K562 (cell line): ENCODE measurements around the gene CHMP2A. TPM values are rescaled to one million over a fixed set of nuclear protein-coding genes. Genes with fewer than 3 reads are reported as not detected.

ENCODE experiments used
- KDM1A ChIP-seq, 2 experiments: fragments of 450-650 bp; IDR thresholded peaks; 2 replicates each; pipeline ENCODE4 v1.6.1; 2016; ENCODE audit warnings: mild to moderate bottlenecking in 2 of 2
- NCOA6 ChIP-seq: fragments of 450-650 bp; IDR thresholded peaks from 2 replicates; pipeline ENCODE4 v1.6.1; 2017; ENCODE audit warnings: mild to moderate bottlenecking
- POLR2B ChIP-seq: fragments of 450-650 bp; IDR thresholded peaks from 2 replicates; pipeline ENCODE4 v1.6.1; 2018; ENCODE audit warnings: low read depth; ENCODE audit not compliant: partially characterized antibody
- PTTG1 ChIP-seq: fragments of 450-650 bp; IDR thresholded peaks from 2 replicates; pipeline ENCODE4 v1.6.1; 2016; ENCODE audit warnings: low read depth, mild to moderate bottlenecking, missing genetic modification characterization, missing compliant biosample characterization
- RBM17 ChIP-seq: fragments of 200-400 bp; formaldehyde crosslinking; IDR thresholded peaks from 2 replicates; pipeline ENCODE4 v1.6.1; 2017; ENCODE audit warnings: low read depth, mild to moderate bottlenecking, low read length, borderline replicate concordance
- SMARCE1 ChIP-seq: fragments of 450-650 bp; IDR thresholded peaks from 2 replicates; pipeline ENCODE4 v1.7.1; 2016; ENCODE audit warnings: mild to moderate bottlenecking
- YY1 ChIP-seq, 3 experiments: IDR thresholded peaks; 2 replicates each; pipeline ENCODE4 v1.6.1; 2011; ENCODE audit warnings: low read length in 2 of 3, mild to moderate bottlenecking in 2 of 3, moderate library complexity in 2 of 3, borderline replicate concordance in 1 of 3, control low read depth in 1 of 3, low read depth in 1 of 3; ENCODE audit not compliant: insufficient read depth in 3 of 3, insufficient replicate concordance in 2 of 3, control insufficient read depth in 1 of 3, insufficient read length in 1 of 3; ENCODE audit errors: extremely low read depth in 1 of 3
- ZNF232 ChIP-seq: sonication (generic); formaldehyde crosslinking; IDR thresholded peaks from 2 replicates; pipeline ENCODE4 v1.8.0; 2022; ENCODE audit warnings: mild to moderate bottlenecking, missing genetic modification reagents
- polyA plus RNA-seq, 8 experiments: library from polyadenylated mRNA; depleted of rRNA in 4 of 8; stranded (reverse) in 5 of 8; unstranded in 3 of 8; fragments of >200 nt; fragmentation: Nextera tagmentation in 2 of 8; fragmentation: Illumina TruSeq in 1 of 8; extraction: Ambion mirVana in 2 of 8; extraction: Trizol in 1 of 8; gene quantifications; 2 replicates each; pipeline versions ENCODE4 v1.2.1 to v1.2.3, GENCODE V29; 2011 to 2014; ENCODE audit warnings: inconsistent platforms in 1 of 8, missing spikeins in 1 of 8
- total RNA-seq, 7 experiments: library from RNA; depleted of rRNA in 6 of 7; stranded (reverse); fragments of >200 nt in 6 of 7; fragmentation: Illumina TruSeq in 2 of 7; extraction: Trizol in 2 of 7; gene quantifications; 2 replicates each; pipeline versions ENCODE4 v1.2.1 to v1.2.3, GENCODE V29; 2011 to 2021; ENCODE audit warnings: low replicate concordance in 1 of 7
- TF ChIP-seq, protein P1 (sequence below): fragments of 450-650 bp; IDR thresholded peaks from 2 replicates; pipeline ENCODE4 v1.6.1; 2016
- TF ChIP-seq, protein P2 (sequence below), 2 experiments: fragments of 450-650 bp; IDR thresholded peaks; 2 replicates each; pipeline ENCODE4 v1.6.1; 2018; ENCODE audit warnings: mild to moderate bottlenecking in 2 of 2, low read depth in 1 of 2; ENCODE audit not compliant: partially characterized antibody in 2 of 2
- TF ChIP-seq, protein P3 (sequence below): fragments of 200-800 bp; sonication (Bioruptor generic); IDR thresholded peaks from 2 replicates; pipeline ENCODE4 v1.6.1; 2017; ENCODE audit warnings: missing genetic modification characterization, missing compliant biosample characterization
- TF ChIP-seq, protein P4 (sequence below), 2 experiments: fragments of 450-650 bp in 1 of 2; sonication (generic) in 1 of 2; formaldehyde crosslinking in 1 of 2; IDR thresholded peaks in 1 of 2; conservative IDR thresholded peaks in 1 of 2; 2 replicates each; pipeline versions ENCODE4 v1.6.1 to v1.8.1; 2016 to 2023; ENCODE audit warnings: mild to moderate bottlenecking in 2 of 2, moderate library complexity in 2 of 2, inconsistent platforms in 1 of 2, missing genetic modification reagents in 1 of 2
- TF ChIP-seq, protein P5 (sequence below): fragments of 250-450 bp; sonication (Bioruptor Pico); IDR thresholded peaks from 2 replicates; pipeline ENCODE4 v1.5.0; 2022; ENCODE audit warnings: mild to moderate bottlenecking

CHMP2A gene
- total and polyA plus RNA-seq, 9 of the 15 experiments (the other 6 are each of a cell fraction or from before 2014, with no cell fraction given): 57.6 to 159 (median 87.2) TPM

DNA sequence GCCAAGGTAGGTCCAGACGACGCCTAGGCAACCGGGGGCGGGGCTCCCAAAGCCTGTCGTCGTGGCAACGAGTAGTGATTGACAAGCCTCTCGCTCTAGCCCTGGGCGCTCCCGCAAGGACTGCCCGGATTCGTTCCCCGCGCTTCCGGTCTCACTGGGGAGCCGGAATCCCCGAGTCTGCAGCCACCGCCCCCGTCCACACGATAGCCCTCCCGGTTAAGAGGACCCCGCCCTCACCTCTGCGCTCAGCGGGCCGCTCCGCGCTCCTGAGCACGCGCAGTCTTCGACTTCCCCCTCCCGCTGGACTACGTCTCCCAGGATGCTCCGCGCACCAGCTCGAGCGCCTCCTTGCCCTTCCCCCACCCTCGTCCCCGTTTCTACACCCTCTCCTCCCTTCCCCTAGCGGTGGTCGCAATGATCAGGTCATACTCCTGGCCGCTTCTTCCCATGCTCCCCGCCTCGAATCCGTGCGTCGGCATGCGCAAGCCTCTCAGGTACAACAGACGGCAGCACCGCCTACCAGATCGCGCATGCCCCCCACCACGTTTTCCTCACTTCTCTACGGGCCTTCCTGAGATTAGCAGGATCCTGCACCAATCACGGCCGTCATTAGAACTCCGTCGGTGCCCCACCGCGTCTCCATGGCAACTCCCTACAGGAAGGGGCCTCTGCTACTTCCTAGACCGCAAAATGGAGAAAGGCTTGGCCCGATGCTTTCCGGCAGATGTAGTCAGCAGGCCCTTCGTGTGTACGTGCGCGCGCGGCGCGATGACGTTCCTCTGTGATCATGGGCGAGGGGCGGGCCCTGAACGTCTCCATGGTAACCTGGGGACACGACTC lies 18.1 kb upstream of the CHMP2A start, which contains the start of gene MZF1 (continued):
- TF ChIP-seq, protein P1, sequence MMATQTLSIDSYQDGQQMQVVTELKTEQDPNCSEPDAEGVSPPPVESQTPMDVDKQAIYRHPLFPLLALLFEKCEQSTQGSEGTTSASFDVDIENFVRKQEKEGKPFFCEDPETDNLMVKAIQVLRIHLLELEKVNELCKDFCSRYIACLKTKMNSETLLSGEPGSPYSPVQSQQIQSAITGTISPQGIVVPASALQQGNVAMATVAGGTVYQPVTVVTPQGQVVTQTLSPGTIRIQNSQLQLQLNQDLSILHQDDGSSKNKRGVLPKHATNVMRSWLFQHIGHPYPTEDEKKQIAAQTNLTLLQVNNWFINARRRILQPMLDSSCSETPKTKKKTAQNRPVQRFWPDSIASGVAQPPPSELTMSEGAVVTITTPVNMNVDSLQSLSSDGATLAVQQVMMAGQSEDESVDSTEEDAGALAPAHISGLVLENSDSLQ: peak; percentile 99
- TF ChIP-seq ZNF232 (CRISPR knock-in tag) (no peak), RBM17 (no peak), KDM1A (IDR thresholded peaks at IDR 0.05) (no peak), NCOA6 (no peak), SMARCE1 (no peak), PTTG1 (tag) (no peak), YY1 (IDR thresholded peaks at IDR 0.05; ENCODE audit: borderline replicate concordance in 1 of 3, control insufficient read depth in 1 of 3, extremely low read depth in 1 of 3, insufficient read depth in 3 of 3, insufficient read length in 1 of 3, insufficient replicate concordance in 2 of 3, low read depth in 1 of 3, low read length in 2 of 3) (peak in 2 of 3 experiments; percentile 38 to 69), POLR2B (peak; percentile 78)
- TF ChIP-seq, protein P2, sequence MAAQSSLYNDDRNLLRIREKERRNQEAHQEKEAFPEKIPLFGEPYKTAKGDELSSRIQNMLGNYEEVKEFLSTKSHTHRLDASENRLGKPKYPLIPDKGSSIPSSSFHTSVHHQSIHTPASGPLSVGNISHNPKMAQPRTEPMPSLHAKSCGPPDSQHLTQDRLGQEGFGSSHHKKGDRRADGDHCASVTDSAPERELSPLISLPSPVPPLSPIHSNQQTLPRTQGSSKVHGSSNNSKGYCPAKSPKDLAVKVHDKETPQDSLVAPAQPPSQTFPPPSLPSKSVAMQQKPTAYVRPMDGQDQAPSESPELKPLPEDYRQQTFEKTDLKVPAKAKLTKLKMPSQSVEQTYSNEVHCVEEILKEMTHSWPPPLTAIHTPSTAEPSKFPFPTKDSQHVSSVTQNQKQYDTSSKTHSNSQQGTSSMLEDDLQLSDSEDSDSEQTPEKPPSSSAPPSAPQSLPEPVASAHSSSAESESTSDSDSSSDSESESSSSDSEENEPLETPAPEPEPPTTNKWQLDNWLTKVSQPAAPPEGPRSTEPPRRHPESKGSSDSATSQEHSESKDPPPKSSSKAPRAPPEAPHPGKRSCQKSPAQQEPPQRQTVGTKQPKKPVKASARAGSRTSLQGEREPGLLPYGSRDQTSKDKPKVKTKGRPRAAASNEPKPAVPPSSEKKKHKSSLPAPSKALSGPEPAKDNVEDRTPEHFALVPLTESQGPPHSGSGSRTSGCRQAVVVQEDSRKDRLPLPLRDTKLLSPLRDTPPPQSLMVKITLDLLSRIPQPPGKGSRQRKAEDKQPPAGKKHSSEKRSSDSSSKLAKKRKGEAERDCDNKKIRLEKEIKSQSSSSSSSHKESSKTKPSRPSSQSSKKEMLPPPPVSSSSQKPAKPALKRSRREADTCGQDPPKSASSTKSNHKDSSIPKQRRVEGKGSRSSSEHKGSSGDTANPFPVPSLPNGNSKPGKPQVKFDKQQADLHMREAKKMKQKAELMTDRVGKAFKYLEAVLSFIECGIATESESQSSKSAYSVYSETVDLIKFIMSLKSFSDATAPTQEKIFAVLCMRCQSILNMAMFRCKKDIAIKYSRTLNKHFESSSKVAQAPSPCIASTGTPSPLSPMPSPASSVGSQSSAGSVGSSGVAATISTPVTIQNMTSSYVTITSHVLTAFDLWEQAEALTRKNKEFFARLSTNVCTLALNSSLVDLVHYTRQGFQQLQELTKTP (IDR thresholded peaks at IDR 0.05; ENCODE audit: low read depth in 1 of 2, partially characterized antibody in 2 of 2): peak; percentile 34 to 90
- TF ChIP-seq, protein P3, sequence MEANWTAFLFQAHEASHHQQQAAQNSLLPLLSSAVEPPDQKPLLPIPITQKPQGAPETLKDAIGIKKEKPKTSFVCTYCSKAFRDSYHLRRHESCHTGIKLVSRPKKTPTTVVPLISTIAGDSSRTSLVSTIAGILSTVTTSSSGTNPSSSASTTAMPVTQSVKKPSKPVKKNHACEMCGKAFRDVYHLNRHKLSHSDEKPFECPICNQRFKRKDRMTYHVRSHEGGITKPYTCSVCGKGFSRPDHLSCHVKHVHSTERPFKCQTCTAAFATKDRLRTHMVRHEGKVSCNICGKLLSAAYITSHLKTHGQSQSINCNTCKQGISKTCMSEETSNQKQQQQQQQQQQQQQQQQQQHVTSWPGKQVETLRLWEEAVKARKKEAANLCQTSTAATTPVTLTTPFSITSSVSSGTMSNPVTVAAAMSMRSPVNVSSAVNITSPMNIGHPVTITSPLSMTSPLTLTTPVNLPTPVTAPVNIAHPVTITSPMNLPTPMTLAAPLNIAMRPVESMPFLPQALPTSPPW (CRISPR knock-in tag): peak; percentile 54
- TF ChIP-seq, protein P4, sequence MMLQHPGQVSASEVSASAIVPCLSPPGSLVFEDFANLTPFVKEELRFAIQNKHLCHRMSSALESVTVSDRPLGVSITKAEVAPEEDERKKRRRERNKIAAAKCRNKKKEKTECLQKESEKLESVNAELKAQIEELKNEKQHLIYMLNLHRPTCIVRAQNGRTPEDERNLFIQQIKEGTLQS (IDR thresholded peaks at IDR 0.05): peak; percentile 83
- TF ChIP-seq, protein P4 (CRISPR knock-in tag; conservative IDR thresholded peaks at IDR 0.05): 0 out of 2 replicates have a peak, but pooled peaks have one; percentile 31
- TF ChIP-seq, protein P5, sequence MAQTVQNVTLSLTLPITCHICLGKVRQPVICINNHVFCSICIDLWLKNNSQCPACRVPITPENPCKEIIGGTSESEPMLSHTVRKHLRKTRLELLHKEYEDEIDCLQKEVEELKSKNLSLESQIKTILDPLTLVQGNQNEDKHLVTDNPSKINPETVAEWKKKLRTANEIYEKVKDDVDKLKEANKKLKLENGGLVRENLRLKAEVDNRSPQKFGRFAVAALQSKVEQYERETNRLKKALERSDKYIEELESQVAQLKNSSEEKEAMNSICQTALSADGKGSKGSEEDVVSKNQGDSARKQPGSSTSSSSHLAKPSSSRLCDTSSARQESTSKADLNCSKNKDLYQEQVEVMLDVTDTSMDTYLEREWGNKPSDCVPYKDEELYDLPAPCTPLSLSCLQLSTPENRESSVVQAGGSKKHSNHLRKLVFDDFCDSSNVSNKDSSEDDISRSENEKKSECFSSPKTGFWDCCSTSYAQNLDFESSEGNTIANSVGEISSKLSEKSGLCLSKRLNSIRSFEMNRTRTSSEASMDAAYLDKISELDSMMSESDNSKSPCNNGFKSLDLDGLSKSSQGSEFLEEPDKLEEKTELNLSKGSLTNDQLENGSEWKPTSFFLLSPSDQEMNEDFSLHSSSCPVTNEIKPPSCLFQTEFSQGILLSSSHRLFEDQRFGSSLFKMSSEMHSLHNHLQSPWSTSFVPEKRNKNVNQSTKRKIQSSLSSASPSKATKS (CRISPR knock-in tag): no peak
